ENCODE measurements around the gene MAEA. TPM values are rescaled to one million over a fixed set of nuclear protein-coding genes. Genes with fewer than 3 reads are reported as not detected.

Gene MAEA
- total and polyA plus RNA-seq, 9 of the 15 experiments (the other 6 are each of a cell fraction or from before 2014, with no cell fraction given): 2.1 to 86.5 (median 45.0) TPM

DNA sequence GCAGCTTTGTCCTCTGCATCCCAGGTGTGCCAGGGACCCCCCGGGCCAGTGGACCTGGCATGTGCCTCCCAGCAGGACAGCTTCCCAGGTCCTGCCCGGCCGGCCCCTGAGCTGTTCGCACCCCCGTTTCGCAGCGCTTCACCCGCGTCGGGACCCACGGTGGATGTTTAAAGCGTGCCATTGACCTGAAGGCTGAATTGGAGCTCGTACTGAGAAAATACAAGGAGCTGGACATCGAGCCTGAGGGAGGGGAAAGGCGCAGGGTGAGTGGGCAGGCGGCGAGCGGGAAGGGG lies 65.2 kb downstream of the MAEA start (continued):
- TF ChIP-seq, protein P1, sequence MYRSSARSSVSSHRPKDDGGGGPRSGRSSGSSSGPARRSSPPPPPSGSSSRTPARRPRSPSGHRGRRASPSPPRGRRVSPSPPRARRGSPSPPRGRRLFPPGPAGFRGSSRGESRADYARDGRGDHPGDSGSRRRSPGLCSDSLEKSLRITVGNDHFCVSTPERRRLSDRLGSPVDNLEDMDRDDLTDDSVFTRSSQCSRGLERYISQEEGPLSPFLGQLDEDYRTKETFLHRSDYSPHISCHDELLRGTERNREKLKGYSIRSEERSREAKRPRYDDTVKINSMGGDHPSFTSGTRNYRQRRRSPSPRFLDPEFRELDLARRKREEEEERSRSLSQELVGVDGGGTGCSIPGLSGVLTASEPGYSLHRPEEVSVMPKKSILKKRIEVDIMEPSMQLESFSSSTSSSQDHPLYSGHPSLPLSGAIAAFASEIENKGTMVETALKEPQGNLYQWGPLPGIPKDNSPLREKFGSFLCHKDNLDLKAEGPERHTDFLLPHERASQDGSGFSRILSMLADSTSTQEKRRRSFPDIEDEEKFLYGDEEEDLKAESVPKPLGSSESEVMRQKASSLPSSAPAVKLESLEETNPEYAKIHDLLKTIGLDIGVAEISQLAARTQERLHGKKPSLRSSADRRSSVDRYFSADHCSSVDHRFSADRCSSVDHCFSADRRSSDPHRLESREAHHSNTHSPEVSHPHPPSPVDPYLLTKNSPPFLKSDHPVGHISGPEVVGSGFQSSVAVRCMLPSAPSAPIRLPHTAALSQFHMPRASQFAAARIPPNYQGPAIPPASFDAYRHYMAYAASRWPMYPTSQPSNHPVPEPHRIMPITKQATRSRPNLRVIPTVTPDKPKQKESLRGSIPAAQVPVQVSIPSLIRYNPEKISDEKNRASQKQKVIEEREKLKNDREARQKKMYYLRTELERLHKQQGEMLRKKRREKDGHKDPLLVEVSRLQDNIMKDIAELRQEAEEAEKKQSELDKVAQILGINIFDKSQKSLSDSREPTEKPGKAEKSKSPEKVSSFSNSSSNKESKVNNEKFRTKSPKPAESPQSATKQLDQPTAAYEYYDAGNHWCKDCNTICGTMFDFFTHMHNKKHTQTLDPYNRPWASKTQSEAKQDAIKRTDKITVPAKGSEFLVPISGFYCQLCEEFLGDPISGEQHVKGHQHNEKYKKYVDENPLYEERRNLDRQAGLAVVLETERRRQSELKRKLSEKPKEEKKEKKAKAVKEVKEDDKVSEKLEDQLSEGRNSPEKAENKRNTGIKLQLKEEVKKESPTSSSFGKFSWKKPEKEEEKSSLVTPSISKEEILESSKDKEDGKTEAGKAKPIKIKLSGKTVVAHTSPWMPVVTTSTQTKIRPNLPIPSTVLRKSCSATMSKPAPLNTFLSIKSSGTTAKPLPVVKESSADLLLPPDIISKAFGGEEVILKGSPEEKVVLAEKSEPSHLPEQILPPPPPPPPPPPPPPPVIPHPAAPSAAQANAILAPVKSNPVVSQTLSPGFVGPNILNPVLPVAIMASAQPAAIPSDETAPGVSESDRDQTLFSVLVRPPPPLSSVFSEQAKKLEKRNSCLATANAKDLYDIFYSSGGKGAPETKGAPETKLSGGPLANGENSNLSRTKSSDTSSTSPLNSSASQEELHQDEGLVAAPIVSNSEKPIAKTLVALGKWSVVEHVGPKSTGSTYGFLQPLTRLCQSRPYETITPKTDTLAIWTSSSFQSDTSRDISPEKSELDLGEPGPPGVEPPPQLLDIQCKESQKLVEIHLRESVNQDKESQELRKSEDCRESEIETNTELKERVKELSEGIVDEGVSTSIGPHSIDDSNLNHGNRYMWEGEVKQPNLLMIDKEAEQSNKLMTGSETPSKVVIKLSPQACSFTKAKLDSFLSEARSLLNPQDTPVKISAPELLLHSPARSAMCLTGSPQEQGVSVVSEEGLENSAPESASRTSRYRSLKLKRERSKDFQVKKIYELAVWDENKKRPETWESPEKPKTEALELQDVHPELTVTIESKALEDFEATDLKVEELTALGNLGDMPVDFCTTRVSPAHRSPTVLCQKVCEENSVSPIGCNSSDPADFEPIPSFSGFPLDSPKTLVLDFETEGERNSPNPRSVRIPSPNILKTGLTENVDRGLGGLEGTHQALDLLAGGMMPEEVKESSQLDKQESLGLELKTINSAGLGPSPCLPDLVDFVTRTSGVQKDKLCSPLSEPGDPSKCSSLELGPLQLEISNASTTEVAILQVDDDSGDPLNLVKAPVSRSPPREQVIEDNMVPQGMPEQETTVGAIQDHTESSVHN (IDR thresholded peaks at IDR 0.05; ENCODE audit: borderline replicate concordance in 1 of 2, low read depth in 1 of 2): no peak
- no peak for TF ChIP-seq LEF1 (IDR thresholded peaks at IDR 0.05)
- no peak for TF ChIP-seq ATF3 (IDR thresholded peaks at IDR 0.05)
- TF ChIP-seq ATF3 (CRISPR knock-in tag; conservative IDR thresholded peaks at IDR 0.05): no peak
- no peak for TF ChIP-seq RNF219 (CRISPR knock-in tag; IDR thresholded peaks at IDR 0.05)
- TF ChIP-seq BCOR (IDR thresholded peaks at IDR 0.05): no peak
- no peak for TF ChIP-seq ZKSCAN1 (IDR thresholded peaks at IDR 0.05; ENCODE audit: low read depth, low read length)
